Bronchial epithelial cell (primary cell): Measurements from ENCODE around the gene PIWIL1. TPM values are rescaled to one million over a fixed set of nuclear protein-coding genes. Genes with fewer than 3 reads are reported as not detected.
A peak's percentile ranks its signal among the peaks of the same experiment; 100 is the strongest.

ENCODE experiments used
- DNase-seq: peaks from one replicate; pipeline ENCODE4 v3.0.0-alpha.2; 2010; ENCODE audit warnings: low read depth
- FAIRE-seq: peaks from 2 replicates; lab custom pipeline; 2011; peaks lifted over from hg19 to GRCh38; lab: Jason Lieb, UNC
- H3K27me3 ChIP-seq: 2 replicates; pipeline ENCODE4 v1.5.1; 2011; ENCODE audit warnings: low read length; ENCODE audit not compliant: control insufficient read depth, insufficient read depth
- H3K36me3 ChIP-seq: 2 replicates; pipeline ENCODE4 v1.5.1; 2011; ENCODE audit warnings: low read length; ENCODE audit not compliant: control insufficient read depth, insufficient read depth
- H3K4me3 ChIP-seq: 2 replicates; pipeline ENCODE4 v1.5.1; 2011; ENCODE audit warnings: mild to moderate bottlenecking, low read depth, low read length, control low read depth
- total RNA-seq: library from RNA; depleted of rRNA; stranded (reverse); fragments of >200 nt; gene quantifications from 2 replicates; pipeline ENCODE4 v1.2.1, GENCODE V29; 2014
- TF ChIP-seq, protein P1 (sequence below): IDR thresholded peaks from 2 replicates; pipeline ENCODE4 v1.5.1; 2011; ENCODE audit warnings: mild to moderate bottlenecking, moderate library complexity, low read length, control low read depth, inconsistent platforms; ENCODE audit not compliant: insufficient read depth, severe bottlenecking

PIWIL1 gene
- total RNA-seq, 1 donor from 2014 or later = not detected

DNA sequence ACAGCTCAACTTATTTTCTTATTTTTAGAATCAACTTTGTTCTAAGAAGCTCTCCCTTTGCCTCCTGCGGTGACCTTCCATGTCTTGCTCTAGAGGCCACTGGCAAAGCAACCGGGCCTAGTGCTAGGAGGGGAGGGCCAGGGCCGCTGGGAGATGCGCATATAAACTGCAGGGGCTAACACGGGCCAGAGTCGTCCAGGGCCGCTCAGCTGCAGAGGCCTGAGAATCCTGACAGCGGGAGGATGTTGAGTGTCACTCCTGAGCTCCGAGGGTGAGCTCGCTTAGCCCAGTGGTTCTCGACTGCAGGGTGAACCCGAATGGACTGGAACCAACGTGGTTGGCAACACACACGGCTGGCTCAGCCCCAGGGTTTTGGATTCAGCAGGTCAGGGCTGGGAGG is 6.5 kb upstream of the PIWIL1 start:
- FAIRE-seq = no peak
- TF ChIP-seq, protein P1, sequence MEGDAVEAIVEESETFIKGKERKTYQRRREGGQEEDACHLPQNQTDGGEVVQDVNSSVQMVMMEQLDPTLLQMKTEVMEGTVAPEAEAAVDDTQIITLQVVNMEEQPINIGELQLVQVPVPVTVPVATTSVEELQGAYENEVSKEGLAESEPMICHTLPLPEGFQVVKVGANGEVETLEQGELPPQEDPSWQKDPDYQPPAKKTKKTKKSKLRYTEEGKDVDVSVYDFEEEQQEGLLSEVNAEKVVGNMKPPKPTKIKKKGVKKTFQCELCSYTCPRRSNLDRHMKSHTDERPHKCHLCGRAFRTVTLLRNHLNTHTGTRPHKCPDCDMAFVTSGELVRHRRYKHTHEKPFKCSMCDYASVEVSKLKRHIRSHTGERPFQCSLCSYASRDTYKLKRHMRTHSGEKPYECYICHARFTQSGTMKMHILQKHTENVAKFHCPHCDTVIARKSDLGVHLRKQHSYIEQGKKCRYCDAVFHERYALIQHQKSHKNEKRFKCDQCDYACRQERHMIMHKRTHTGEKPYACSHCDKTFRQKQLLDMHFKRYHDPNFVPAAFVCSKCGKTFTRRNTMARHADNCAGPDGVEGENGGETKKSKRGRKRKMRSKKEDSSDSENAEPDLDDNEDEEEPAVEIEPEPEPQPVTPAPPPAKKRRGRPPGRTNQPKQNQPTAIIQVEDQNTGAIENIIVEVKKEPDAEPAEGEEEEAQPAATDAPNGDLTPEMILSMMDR = no peak
- DNase-seq = no peak
- no peak overlapping the region for H3K4me3 ChIP-seq
- H3K36me3 ChIP-seq = no peaks in the 10 kb centered on the region
- no peaks in the 10 kb centered on the region for H3K27me3 ChIP-seq

DNA sequence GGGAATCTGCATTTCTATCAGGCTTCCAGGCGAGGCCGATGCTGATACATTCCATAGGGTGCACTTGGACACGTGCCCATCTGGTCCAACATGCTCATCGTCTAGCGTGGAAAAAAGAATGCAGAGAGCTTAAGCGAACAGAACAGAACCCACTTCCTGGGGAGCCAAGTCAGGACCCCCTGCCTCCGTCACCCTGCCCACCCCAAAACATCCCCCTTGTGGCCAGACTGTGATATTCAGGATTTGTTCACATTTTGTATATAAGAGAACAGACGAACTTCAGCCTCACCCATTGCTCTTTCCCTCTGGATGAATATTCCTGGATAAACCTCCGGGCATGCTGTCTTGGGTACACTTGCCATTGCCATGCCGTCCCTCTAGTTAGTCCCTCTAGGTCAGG is 4.3 kb upstream of the PIWIL1 start:
- FAIRE-seq = no peak

DNA sequence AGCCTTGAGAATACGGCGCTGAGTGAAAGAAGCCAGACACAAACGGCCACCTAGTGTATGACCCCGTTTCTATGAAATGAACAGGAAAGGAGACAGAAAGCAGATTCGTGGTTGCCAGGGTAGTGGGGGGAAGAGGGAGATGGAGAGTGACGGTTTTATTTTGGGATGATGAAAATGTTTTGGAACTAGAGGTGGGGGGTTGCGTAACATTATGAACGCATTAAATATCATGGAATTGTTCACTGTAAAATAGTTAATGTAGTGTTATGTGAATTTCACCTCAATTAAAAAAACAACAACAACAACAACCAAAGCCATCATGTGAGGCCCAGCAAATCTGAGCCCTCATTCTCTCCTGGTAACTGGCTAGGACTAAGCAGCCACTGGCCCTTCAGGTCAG is 3.3 kb upstream of the PIWIL1 start:
- FAIRE-seq = no peak
- TF ChIP-seq, protein P1 = no peak

More for the DNA sequence above, 4.3 kb upstream of the PIWIL1 start:
- DNase-seq = no peak
- H3K27me3 ChIP-seq = no peaks in the 10 kb centered on the region
- H3K36me3 ChIP-seq = no peaks in the 10 kb centered on the region
- no peak overlapping the region for H3K4me3 ChIP-seq
- TF ChIP-seq, protein P1 = no peak

DNA sequence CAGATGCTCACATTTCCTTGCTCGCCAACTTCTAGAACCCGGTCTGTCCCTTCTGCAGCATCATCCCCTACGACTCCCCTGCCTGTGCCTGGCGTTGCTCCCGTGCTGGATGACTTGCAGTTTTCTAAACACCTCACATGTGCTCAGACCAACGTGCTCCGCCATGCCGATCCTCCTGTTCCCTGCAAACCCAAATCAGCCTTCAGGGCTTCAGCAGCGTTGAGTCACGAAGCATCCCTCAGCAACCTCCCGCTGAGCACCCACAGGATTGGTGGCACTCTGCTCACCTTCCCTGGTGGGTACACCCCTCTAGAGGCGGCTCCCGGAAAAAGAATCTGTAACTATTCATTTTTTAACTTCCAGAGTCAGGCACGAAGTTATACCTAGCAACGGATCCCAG is 2.8 kb upstream of the PIWIL1 start:
- no peak for FAIRE-seq

More for the DNA sequence above, 3.3 kb upstream of the PIWIL1 start:
- H3K36me3 ChIP-seq = no peaks in the 10 kb centered on the region
- no peak for DNase-seq
- peaks cover under 1% of the 10 kb centered on the region for H3K27me3 ChIP-seq
- no peak overlapping the region for H3K4me3 ChIP-seq

DNA sequence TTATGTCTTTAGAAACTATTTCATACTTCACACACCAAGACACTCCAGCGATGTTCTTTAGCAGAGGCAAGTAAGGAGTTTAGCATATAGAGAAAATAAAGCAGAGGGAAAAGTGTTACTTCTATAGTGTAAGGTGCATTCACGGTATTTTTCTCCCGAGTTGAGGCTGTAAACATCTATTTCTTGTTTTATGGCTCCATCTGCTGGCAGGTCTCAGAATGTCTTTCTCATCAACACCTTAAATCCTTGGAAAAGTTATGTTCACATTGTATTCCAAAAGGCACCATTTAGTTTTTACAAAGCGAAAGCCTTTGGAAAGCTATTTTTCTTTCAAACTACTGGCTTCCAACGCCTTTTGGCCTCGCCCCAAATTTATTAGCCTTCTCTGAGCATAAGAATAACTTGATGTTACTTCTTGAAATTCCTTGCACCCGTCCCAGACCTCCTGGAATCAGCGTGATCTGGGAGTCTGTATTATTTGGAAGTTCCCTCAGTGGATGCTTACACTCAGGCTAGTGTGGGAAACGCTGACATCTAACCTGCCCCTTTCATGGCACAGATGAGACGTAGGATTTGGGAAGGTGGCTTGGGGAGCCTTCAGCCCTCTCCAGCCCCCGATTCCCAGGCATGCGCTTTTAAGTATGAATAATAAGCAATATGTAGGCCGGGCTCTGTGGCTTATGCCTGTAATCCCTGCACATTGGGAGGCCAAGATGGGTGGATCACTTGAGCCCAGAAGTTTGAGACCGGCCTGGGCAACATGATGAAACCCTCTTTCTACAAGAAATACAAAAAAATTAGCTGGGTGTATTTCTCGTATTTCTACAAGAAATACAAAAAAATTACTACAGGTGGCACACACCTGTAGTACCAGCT is 1.9 kb upstream of the PIWIL1 start:
- Histone ChIP-seq H3K27me3 (peaks cover 1% of the 10 kb centered on the region), H3K36me3 (no peaks in the 10 kb centered on the region), H3K4me3 (no peak overlapping the region)
- FAIRE-seq = no peak
- TF ChIP-seq, protein P1 = peak; percentile 54
- peak; percentile 69 for DNase-seq

More for the DNA sequence above, 2.8 kb upstream of the PIWIL1 start:
- TF ChIP-seq, protein P1 = no peak
- Histone ChIP-seq H3K27me3 (peaks cover 1% of the 10 kb centered on the region), H3K4me3 (no peak overlapping the region), H3K36me3 (no peaks in the 10 kb centered on the region)
- DNase-seq = peak; percentile 26
